ENCODE data around the gene ANO3. TPM values are rescaled to one million over a fixed set of nuclear protein-coding genes. Genes with fewer than 3 reads are reported as not detected.

ANO3 gene
- total and polyA plus RNA-seq, 2 experiments from 2014 or later: 0.10 to 0.32 TPM

DNA sequence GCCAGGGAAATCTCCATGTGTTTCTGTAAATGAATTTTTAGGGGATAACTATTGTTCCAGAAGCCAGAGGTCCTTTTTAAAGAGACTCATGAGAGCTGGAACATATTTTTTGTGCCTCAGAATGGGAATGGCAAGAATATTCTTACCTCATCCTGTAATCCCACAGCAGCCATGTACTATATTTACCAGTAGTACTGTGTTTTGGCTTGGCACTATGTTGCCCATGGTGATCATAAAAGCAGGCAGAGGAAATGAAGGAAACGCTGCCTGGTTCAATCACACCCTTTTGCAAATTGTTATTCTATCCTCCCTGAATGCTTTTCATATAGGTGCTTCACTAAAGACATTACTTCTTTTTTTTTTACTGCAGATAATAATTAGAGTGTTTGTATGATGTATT is 81.0 kb downstream of the ANO3 start:
- 12 to 23% methylated on average over 1 of the region's 1 CpG for WGBS, 2 experiments (ENCODE audit: low coverage in 1 of 2, low lambda C conversion rate in 2 of 2, missing lambda C conversion rate in 2 of 2)

DNA sequence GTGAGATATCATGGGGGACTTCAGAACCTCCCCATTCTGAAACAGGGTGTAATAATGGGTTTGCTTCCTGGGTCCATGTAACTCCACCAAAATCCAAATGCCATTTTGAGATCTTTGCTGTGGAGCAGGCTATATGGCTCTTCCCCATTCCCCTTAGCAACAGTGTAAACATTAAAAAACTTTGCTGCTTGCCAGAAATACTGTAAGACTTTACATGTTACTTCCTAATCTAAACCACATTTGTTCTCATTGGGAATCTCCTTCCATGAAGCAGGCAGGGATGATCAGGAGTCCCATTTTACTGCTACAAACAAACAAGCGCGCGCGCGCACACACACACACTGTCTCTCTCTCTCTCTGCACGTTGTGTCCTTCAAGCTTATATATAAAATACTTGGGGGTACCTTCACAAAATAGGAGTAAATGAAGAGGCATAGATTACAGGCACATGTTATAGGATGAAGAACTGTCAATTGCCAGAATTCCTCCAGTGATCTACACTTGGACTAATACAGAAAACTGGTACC is 86.5 kb downstream of the ANO3 start:
- H3K9me2 ChIP-seq (ENCODE audit: insufficient read depth): no peaks in the 10 kb centered on the region
- H2AFZ ChIP-seq: no peak overlapping the region
- H3K79me2 ChIP-seq (ENCODE audit: insufficient read depth): no peaks in the 10 kb centered on the region
- H3K27ac ChIP-seq: no peak overlapping the region
- 64 to 72% methylated on average over 6 of the region's 6 CpGs for WGBS, 2 experiments (ENCODE audit: low coverage in 1 of 2, low lambda C conversion rate in 2 of 2, missing lambda C conversion rate in 2 of 2)
- H3K9ac ChIP-seq: no peak overlapping the region
- H3K4me2 ChIP-seq (ENCODE audit: unreplicated experiment): no peak overlapping the region
- H3K36me3 ChIP-seq (ENCODE audit: low read depth): no peaks in the 10 kb centered on the region
- in situ Hi-C loops (cut with MboI): no loop called here
- TF ChIP-seq EZH2phosphoT487 (IDR thresholded peaks at IDR 0.05; ENCODE audit: insufficient read depth, low read depth) (no peak), EZH2 (IDR thresholded peaks at IDR 0.05; ENCODE audit: insufficient read depth, poor library complexity, severe bottlenecking) (no peak)
- H3K27me3 ChIP-seq (replicated peaks; ENCODE audit: insufficient read depth): no peaks in the 10 kb centered on the region
- H3F3A ChIP-seq (ENCODE audit: insufficient read depth): no peaks in the 10 kb centered on the region
- H3K4me1 ChIP-seq (ENCODE audit: insufficient read depth): no peaks in the 10 kb centered on the region
- H3K9me3 ChIP-seq (ENCODE audit: low read depth): no peaks in the 10 kb centered on the region
- DNase-seq: peak; percentile 4
- no peaks in the 10 kb centered on the region for H4K20me1 ChIP-seq (ENCODE audit: insufficient read depth)
- no peak overlapping the region for H3K4me3 ChIP-seq

More for the DNA sequence above, 81.0 kb downstream of the ANO3 start:
- Histone ChIP-seq H3K4me3 (no peak overlapping the region), H3K27ac (no peak overlapping the region), H3F3A (ENCODE audit: insufficient read depth) (no peaks in the 10 kb centered on the region), H3K9me2 (ENCODE audit: insufficient read depth) (no peaks in the 10 kb centered on the region), H3K79me2 (ENCODE audit: insufficient read depth) (no peaks in the 10 kb centered on the region), H2AFZ (no peak overlapping the region), H3K4me1 (ENCODE audit: insufficient read depth) (no peaks in the 10 kb centered on the region), H3K27me3 (replicated peaks; ENCODE audit: insufficient read depth) (no peaks in the 10 kb centered on the region), H3K4me2 (ENCODE audit: unreplicated experiment) (no peak overlapping the region), H3K36me3 (ENCODE audit: low read depth) (no peaks in the 10 kb centered on the region), H3K9ac (no peak overlapping the region), H4K20me1 (ENCODE audit: insufficient read depth) (no peaks in the 10 kb centered on the region), H3K9me3 (ENCODE audit: low read depth) (no peaks in the 10 kb centered on the region)
- in situ Hi-C loops (cut with MboI): no loop called here
- TF ChIP-seq EZH2phosphoT487 (IDR thresholded peaks at IDR 0.05; ENCODE audit: insufficient read depth, low read depth) (no peak), EZH2 (IDR thresholded peaks at IDR 0.05; ENCODE audit: insufficient read depth, poor library complexity, severe bottlenecking) (no peak)
- DNase-seq: no peak

- Histone ChIP-seq H2AFZ (no peak overlapping the region), H3F3A (ENCODE audit: insufficient read depth) (no peaks in the 10 kb centered on the region), H3K9me2 (ENCODE audit: insufficient read depth) (no peaks in the 10 kb centered on the region), H3K4me1 (ENCODE audit: insufficient read depth) (no peaks in the 10 kb centered on the region), H3K36me3 (ENCODE audit: low read depth) (no peaks in the 10 kb centered on the region), H4K20me1 (ENCODE audit: insufficient read depth) (no peaks in the 10 kb centered on the region), H3K9me3 (ENCODE audit: low read depth) (no peaks in the 10 kb centered on the region), H3K79me2 (ENCODE audit: insufficient read depth) (no peaks in the 10 kb centered on the region), H3K4me3 (no peak overlapping the region), H3K4me2 (ENCODE audit: unreplicated experiment) (no peak overlapping the region), H3K27me3 (replicated peaks; ENCODE audit: insufficient read depth) (no peaks in the 10 kb centered on the region), H3K27ac (no peak overlapping the region), H3K9ac (no peak overlapping the region)
- in situ Hi-C loops (cut with MboI): no loop called here
- TF ChIP-seq EZH2phosphoT487 (IDR thresholded peaks at IDR 0.05; ENCODE audit: insufficient read depth, low read depth) (no peak), EZH2 (IDR thresholded peaks at IDR 0.05; ENCODE audit: insufficient read depth, poor library complexity, severe bottlenecking) (no peak)
- WGBS, 2 experiments (ENCODE audit: low coverage in 1 of 2, low lambda C conversion rate in 2 of 2, missing lambda C conversion rate in 2 of 2): 82 to 94% methylated on average over 1 of the region's 1 CpG
- no peak for DNase-seq
These were observed 88.4 kb downstream of the ANO3 start for GRCh38 chr11:26420331-26420730.

GRCh38 chr11:26424255-26424654 is 92.3 kb downstream of the ANO3 start:
- DNase-seq: no peak
- TF ChIP-seq EZH2phosphoT487 (IDR thresholded peaks at IDR 0.05; ENCODE audit: insufficient read depth, low read depth) (no peak), EZH2 (IDR thresholded peaks at IDR 0.05; ENCODE audit: insufficient read depth, poor library complexity, severe bottlenecking) (no peak)

More at GRCh38 chr11:26424255-26424654, 92.3 kb downstream of the ANO3 start:
- no peaks in the 10 kb centered on the region for H3K9me2 ChIP-seq (ENCODE audit: insufficient read depth)
- no peaks in the 10 kb centered on the region for H4K20me1 ChIP-seq (ENCODE audit: insufficient read depth)
- no peak overlapping the region for H3K4me2 ChIP-seq (ENCODE audit: unreplicated experiment)
- no peaks in the 10 kb centered on the region for H3F3A ChIP-seq (ENCODE audit: insufficient read depth)
- H3K9ac ChIP-seq: no peak overlapping the region
- H3K27me3 ChIP-seq (replicated peaks; ENCODE audit: insufficient read depth): no peaks in the 10 kb centered on the region
- no peak overlapping the region for H3K4me3 ChIP-seq
- H2AFZ ChIP-seq: no peak overlapping the region
- no peaks in the 10 kb centered on the region for H3K79me2 ChIP-seq (ENCODE audit: insufficient read depth)
- in situ Hi-C loops (cut with MboI): no loop called here
- no peak overlapping the region for H3K27ac ChIP-seq
- 0% methylated on average over 1 of the region's 1 CpG for WGBS, 2 experiments (ENCODE audit: low coverage in 1 of 2, low lambda C conversion rate in 2 of 2, missing lambda C conversion rate in 2 of 2)
- no peaks in the 10 kb centered on the region for H3K9me3 ChIP-seq (ENCODE audit: low read depth)
- no peaks in the 10 kb centered on the region for H3K4me1 ChIP-seq (ENCODE audit: insufficient read depth)
- H3K36me3 ChIP-seq (ENCODE audit: low read depth): no peaks in the 10 kb centered on the region

Data from GM23248 (cell line).